OCI-LY3 (cell line): Measurements from ENCODE around the gene OR7D2.
"Not testable (repeated sequence)": the region's sequence is repeated elsewhere in the genome, so short reads cannot be mapped to it uniquely, and the experiment has no call there.

Experiments used
- EZH2phosphoT487 ChIP-seq: fragments of 200-600 bp; shearing (Covaris generic); IDR thresholded peaks from 2 replicates; pipeline ENCODE4 v1.6.1; 2018; ENCODE audit warnings: antibody characterized with exemption, mixed run types, low read depth
- TF ChIP-seq, protein P1 (sequence below): fragments of 200-600, 300-600 bp; sonication (generic); IDR thresholded peaks from 2 replicates; pipeline ENCODE4 v1.5.1; 2014; ENCODE audit warnings: antibody characterized with exemption, low read length, low read depth

DNA sequence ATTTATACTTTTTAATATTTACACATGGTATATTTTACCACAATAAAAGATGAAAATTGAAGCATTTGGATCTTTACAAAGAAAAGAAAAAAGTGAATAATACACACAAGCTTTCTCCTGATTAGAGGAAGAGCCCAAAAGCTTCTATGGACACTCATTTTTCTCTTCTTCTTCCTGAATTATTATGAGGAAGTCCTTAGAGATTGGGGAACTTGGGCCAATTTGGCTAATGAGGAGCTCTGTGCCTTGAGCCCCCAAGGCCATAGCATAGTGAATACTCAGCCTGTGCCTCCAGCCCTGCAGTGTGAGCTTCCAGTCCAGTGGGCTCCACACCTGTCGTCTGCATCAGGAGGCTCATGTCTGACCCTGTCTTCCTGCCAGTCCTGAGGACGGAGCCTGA lies 19.3 kb downstream of the OR7D2 start:
- TF ChIP-seq, protein P1, sequence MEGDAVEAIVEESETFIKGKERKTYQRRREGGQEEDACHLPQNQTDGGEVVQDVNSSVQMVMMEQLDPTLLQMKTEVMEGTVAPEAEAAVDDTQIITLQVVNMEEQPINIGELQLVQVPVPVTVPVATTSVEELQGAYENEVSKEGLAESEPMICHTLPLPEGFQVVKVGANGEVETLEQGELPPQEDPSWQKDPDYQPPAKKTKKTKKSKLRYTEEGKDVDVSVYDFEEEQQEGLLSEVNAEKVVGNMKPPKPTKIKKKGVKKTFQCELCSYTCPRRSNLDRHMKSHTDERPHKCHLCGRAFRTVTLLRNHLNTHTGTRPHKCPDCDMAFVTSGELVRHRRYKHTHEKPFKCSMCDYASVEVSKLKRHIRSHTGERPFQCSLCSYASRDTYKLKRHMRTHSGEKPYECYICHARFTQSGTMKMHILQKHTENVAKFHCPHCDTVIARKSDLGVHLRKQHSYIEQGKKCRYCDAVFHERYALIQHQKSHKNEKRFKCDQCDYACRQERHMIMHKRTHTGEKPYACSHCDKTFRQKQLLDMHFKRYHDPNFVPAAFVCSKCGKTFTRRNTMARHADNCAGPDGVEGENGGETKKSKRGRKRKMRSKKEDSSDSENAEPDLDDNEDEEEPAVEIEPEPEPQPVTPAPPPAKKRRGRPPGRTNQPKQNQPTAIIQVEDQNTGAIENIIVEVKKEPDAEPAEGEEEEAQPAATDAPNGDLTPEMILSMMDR = not testable (repeated sequence)
- not testable (repeated sequence) for TF ChIP-seq EZH2phosphoT487
